ENCODE measurements around the gene TMC2.
"Not testable (repeated sequence)": the region's sequence is repeated elsewhere in the genome, so short reads cannot be mapped to it uniquely, and the experiment has no call there.

Gene TMC2

GRCh38 chr20:2523919-2524708 lies 12.3 kb upstream of the TMC2 start:
- FAIRE-seq (peak; percentile 69), DNase-seq (ENCODE audit: extremely low spot score, insufficient read length, low read depth) (peak; percentile 79)

GRCh38 chr20:2524709-2525506 lies 11.5 kb upstream of the TMC2 start:
- FAIRE-seq, result no peak
- DNase-seq (ENCODE audit: extremely low spot score, insufficient read length, low read depth), result no peak

- FAIRE-seq; DNase-seq (ENCODE audit: extremely low spot score, insufficient read length, low read depth): not testable (repeated sequence)
Measured at GRCh38 chr20:2526218-2526583, 10.2 kb upstream of the TMC2 start.

- no peak for FAIRE-seq
- DNase-seq (ENCODE audit: extremely low spot score, insufficient read length, low read depth), result no peak
Measured at GRCh38 chr20:2527762-2528161, 8.6 kb upstream of the TMC2 start.

GRCh38 chr20:2528671-2529271 lies 7.6 kb upstream of the TMC2 start:
- DNase-seq (ENCODE audit: extremely low spot score, insufficient read length, low read depth), result no peak
- no peak for FAIRE-seq

- DNase-seq (ENCODE audit: extremely low spot score, insufficient read length, low read depth) (no peak), FAIRE-seq (no peak)
Measured at GRCh38 chr20:2533118-2533517, 3.3 kb upstream of the TMC2 start.

GRCh38 chr20:2535711-2536559 lies 438 bp upstream of the TMC2 start:
- DNase-seq (ENCODE audit: extremely low spot score, insufficient read length, low read depth) (no peak), FAIRE-seq (no peak)

- FAIRE-seq (no peak), DNase-seq (ENCODE audit: extremely low spot score, insufficient read length, low read depth) (no peak)
Measured at GRCh38 chr20:2537101-2537500, 728 bp downstream of the TMC2 start.

- DNase-seq (ENCODE audit: extremely low spot score, insufficient read length, low read depth) (no peak), FAIRE-seq (no peak)
Measured at GRCh38 chr20:2538356-2538755, 2.0 kb downstream of the TMC2 start.

GRCh38 chr20:2538931-2539720 lies 2.8 kb downstream of the TMC2 start:
- FAIRE-seq (no peak), DNase-seq (ENCODE audit: extremely low spot score, insufficient read length, low read depth) (no peak)

- no peak for DNase-seq (ENCODE audit: extremely low spot score, insufficient read length, low read depth)
Measured at GRCh38 chr20:2541940-2542339, 5.6 kb downstream of the TMC2 start.

GRCh38 chr20:2542361-2542760 lies 6.0 kb downstream of the TMC2 start:
- no peak for FAIRE-seq
- DNase-seq (ENCODE audit: extremely low spot score, insufficient read length, low read depth), result no peak

More at GRCh38 chr20:2541940-2542339, 5.6 kb downstream of the TMC2 start:
- no peak for FAIRE-seq

- FAIRE-seq (no peak), DNase-seq (ENCODE audit: extremely low spot score, insufficient read length, low read depth) (no peak)
Measured at GRCh38 chr20:2544211-2544610, 7.8 kb downstream of the TMC2 start.

GRCh38 chr20:2545594-2545993 lies 9.2 kb downstream of the TMC2 start:
- DNase-seq (ENCODE audit: extremely low spot score, insufficient read length, low read depth) (no peak), FAIRE-seq (no peak)

- no peak for DNase-seq (ENCODE audit: extremely low spot score, insufficient read length, low read depth)
- no peak for FAIRE-seq
Measured at GRCh38 chr20:2557873-2558580, 21.7 kb downstream of the TMC2 start.

GRCh38 chr20:2558581-2559278 lies 22.4 kb downstream of the TMC2 start:
- FAIRE-seq (no peak), DNase-seq (ENCODE audit: extremely low spot score, insufficient read length, low read depth) (no peak)

- no peak for FAIRE-seq
- DNase-seq (ENCODE audit: extremely low spot score, insufficient read length, low read depth), result no peak
Measured at GRCh38 chr20:2559279-2559626, 22.9 kb downstream of the TMC2 start.

- DNase-seq (ENCODE audit: extremely low spot score, insufficient read length, low read depth), result no peak
- no peak for FAIRE-seq
Measured at GRCh38 chr20:2559651-2560050, 23.3 kb downstream of the TMC2 start.
